IPS-11a (cell line): Measurements from ENCODE around the gene SLC6A11.

ENCODE experiments used
- H3K4me3 ChIP-seq: one replicate; pipeline ENCODE4 v1.5.1; 2013; ENCODE audit warnings: low read depth, low read length, control low read depth

SLC6A11 gene

GRCh38 chr3:10928407-10928960 is 112.5 kb downstream of the SLC6A11 start:
- H3K4me3 ChIP-seq: no peak overlapping the region

GRCh38 chr3:10928961-10929471 is 113.0 kb downstream of the SLC6A11 start:
- no peak overlapping the region for H3K4me3 ChIP-seq

- no peak overlapping the region for H3K4me3 ChIP-seq
Observed at GRCh38 chr3:10929978-10930665, 114.1 kb downstream of the SLC6A11 start.

- no peak overlapping the region for H3K4me3 ChIP-seq
Observed at GRCh38 chr3:10930666-10931040, 114.6 kb downstream of the SLC6A11 start.

GRCh38 chr3:10932596-10932995 is 116.6 kb downstream of the SLC6A11 start:
- no peak overlapping the region for H3K4me3 ChIP-seq

GRCh38 chr3:10933021-10933420 is 117.0 kb downstream of the SLC6A11 start:
- H3K4me3 ChIP-seq: no peak overlapping the region

- no peak overlapping the region for H3K4me3 ChIP-seq
Observed at GRCh38 chr3:10933470-10933804, 117.4 kb downstream of the SLC6A11 start.

GRCh38 chr3:10933805-10934481 is 117.9 kb downstream of the SLC6A11 start:
- no peak overlapping the region for H3K4me3 ChIP-seq

- H3K4me3 ChIP-seq: no peak overlapping the region
Observed at GRCh38 chr3:10935028-10935427, 119.0 kb downstream of the SLC6A11 start.

GRCh38 chr3:10935846-10936631 is 120.0 kb downstream of the SLC6A11 start:
- H3K4me3 ChIP-seq: no peak overlapping the region

GRCh38 chr3:10936686-10937085 is 120.7 kb downstream of the SLC6A11 start:
- H3K4me3 ChIP-seq: no peak overlapping the region

GRCh38 chr3:10937141-10937825 is 121.3 kb downstream of the SLC6A11 start:
- no peak overlapping the region for H3K4me3 ChIP-seq

- no peak overlapping the region for H3K4me3 ChIP-seq
Observed at GRCh38 chr3:10939556-10939955, 123.5 kb downstream of the SLC6A11 start.

- H3K4me3 ChIP-seq: no peak overlapping the region
Observed at GRCh38 chr3:10940106-10940505, 124.1 kb downstream of the SLC6A11 start.

- H3K4me3 ChIP-seq: no peak overlapping the region
Observed at GRCh38 chr3:10941972-10942371, 125.9 kb downstream of the SLC6A11 start.

GRCh38 chr3:10942690-10943205 is 126.7 kb downstream of the SLC6A11 start:
- no peak overlapping the region for H3K4me3 ChIP-seq

- H3K4me3 ChIP-seq: no peak overlapping the region
Observed at GRCh38 chr3:10944866-10945265, 128.8 kb downstream of the SLC6A11 start.

GRCh38 chr3:10945683-10946287 is 129.8 kb downstream of the SLC6A11 start:
- H3K4me3 ChIP-seq: no peak overlapping the region

- no peak overlapping the region for H3K4me3 ChIP-seq
Observed at GRCh38 chr3:10946526-10946925, 130.5 kb downstream of the SLC6A11 start.

- H3K4me3 ChIP-seq: no peak overlapping the region
Observed at GRCh38 chr3:10948326-10948725, 132.3 kb downstream of the SLC6A11 start.
